HEK293 (cell line): ENCODE data around the gene PLOD3.

Experiments used
- KLF9 ChIP-seq: fragments of 450-650 bp; formaldehyde crosslinking; IDR thresholded peaks from 2 replicates; pipeline ENCODE4 v1.5.1; 2016; ENCODE audit warnings: missing biosample characterization, missing genetic modification characterization, low read depth
- ZBTB1 ChIP-seq: fragments of 450-650 bp; formaldehyde crosslinking; IDR thresholded peaks from 2 replicates; pipeline ENCODE4 v1.5.1; 2016; ENCODE audit warnings: missing biosample characterization, missing genetic modification characterization
- ZNF596 ChIP-seq: fragments of 450-650 bp; IDR thresholded peaks from 2 replicates; pipeline ENCODE4 v1.5.0; 2018; ENCODE audit warnings: missing biosample characterization, mild to moderate bottlenecking, missing genetic modification characterization, moderate library complexity
- ZNF777 ChIP-seq: fragments of 450-650 bp; formaldehyde crosslinking; IDR thresholded peaks from 2 replicates; pipeline ENCODE4 v1.5.1; 2017; ENCODE audit warnings: missing biosample characterization, missing genetic modification characterization, borderline replicate concordance
- TF ChIP-seq, protein P1 (sequence below): fragments of 450-650 bp; formaldehyde crosslinking; IDR thresholded peaks from 2 replicates; pipeline ENCODE4 v1.5.1; 2016; ENCODE audit warnings: missing biosample characterization, missing genetic modification characterization
- TF ChIP-seq, protein P2 (sequence below): fragments of 450-650 bp; formaldehyde crosslinking; optimal IDR thresholded peaks from 2 replicates; pipeline ENCODE3; 2016; ENCODE audit warnings: missing biosample characterization, mild to moderate bottlenecking, missing genetic modification characterization
- TF ChIP-seq, protein P3 (sequence below): fragments of 450-650 bp; formaldehyde crosslinking; IDR thresholded peaks from 2 replicates; pipeline ENCODE4 v1.5.1; 2016; ENCODE audit warnings: missing biosample characterization, missing genetic modification characterization
- TF ChIP-seq, protein P4 (sequence below): fragments of 450-650 bp; formaldehyde crosslinking; IDR thresholded peaks from 2 replicates; pipeline ENCODE4 v1.5.1; 2016; ENCODE audit warnings: missing biosample characterization, missing genetic modification characterization
- TF ChIP-seq, protein P5 (sequence below): sonication (generic); formaldehyde crosslinking; IDR thresholded peaks from 2 replicates; pipeline ENCODE4 v1.8.1; 2022; ENCODE audit warnings: mild to moderate bottlenecking, moderate library complexity, missing genetic modification reagents
- TF ChIP-seq, protein P6 (sequence below): fragments of 450-650 bp; formaldehyde crosslinking; IDR thresholded peaks from 2 replicates; pipeline ENCODE4 v1.5.1; 2016; ENCODE audit warnings: missing biosample characterization, missing genetic modification characterization
- TF ChIP-seq, protein P7 (sequence below): fragments of 450-650 bp; formaldehyde crosslinking; IDR thresholded peaks from 2 replicates; pipeline ENCODE4 v1.5.1; 2016; ENCODE audit warnings: missing biosample characterization, missing genetic modification characterization, low read depth
- TF ChIP-seq, protein P8 (sequence below): fragments of 450-650 bp; formaldehyde crosslinking; IDR thresholded peaks from 2 replicates; pipeline ENCODE4 v1.5.1; 2016; ENCODE audit warnings: missing biosample characterization, missing genetic modification characterization
- TF ChIP-seq, protein P9 (sequence below): fragments of 450-650 bp; IDR thresholded peaks from 2 replicates; pipeline ENCODE4 v1.5.1; 2018; ENCODE audit warnings: missing biosample characterization, missing genetic modification characterization

DNA sequence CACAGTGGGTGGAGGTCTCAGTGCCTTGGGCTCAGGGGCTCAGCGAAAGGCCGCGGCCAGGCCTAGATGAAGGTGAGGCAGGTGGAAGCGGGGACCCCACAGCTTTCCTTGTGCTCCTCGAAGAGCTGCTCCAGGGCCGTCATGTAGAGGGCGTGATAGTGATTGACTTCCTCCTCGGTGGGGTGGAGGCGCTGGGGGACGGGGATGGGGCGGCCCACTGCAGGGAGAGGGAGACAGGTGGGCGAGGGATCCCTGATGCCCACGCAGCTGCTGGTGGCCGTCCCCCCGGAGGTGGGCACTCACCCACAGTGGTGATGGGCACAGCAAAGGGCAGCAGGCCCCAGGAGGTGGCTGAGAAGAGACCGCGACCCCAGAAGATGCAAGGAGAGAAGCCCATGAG, 21.5 kb downstream of the PLOD3 start:
- TF ChIP-seq, protein P1, sequence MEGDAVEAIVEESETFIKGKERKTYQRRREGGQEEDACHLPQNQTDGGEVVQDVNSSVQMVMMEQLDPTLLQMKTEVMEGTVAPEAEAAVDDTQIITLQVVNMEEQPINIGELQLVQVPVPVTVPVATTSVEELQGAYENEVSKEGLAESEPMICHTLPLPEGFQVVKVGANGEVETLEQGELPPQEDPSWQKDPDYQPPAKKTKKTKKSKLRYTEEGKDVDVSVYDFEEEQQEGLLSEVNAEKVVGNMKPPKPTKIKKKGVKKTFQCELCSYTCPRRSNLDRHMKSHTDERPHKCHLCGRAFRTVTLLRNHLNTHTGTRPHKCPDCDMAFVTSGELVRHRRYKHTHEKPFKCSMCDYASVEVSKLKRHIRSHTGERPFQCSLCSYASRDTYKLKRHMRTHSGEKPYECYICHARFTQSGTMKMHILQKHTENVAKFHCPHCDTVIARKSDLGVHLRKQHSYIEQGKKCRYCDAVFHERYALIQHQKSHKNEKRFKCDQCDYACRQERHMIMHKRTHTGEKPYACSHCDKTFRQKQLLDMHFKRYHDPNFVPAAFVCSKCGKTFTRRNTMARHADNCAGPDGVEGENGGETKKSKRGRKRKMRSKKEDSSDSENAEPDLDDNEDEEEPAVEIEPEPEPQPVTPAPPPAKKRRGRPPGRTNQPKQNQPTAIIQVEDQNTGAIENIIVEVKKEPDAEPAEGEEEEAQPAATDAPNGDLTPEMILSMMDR (tag by site-specific recombination) = no peak
- TF ChIP-seq, protein P2, sequence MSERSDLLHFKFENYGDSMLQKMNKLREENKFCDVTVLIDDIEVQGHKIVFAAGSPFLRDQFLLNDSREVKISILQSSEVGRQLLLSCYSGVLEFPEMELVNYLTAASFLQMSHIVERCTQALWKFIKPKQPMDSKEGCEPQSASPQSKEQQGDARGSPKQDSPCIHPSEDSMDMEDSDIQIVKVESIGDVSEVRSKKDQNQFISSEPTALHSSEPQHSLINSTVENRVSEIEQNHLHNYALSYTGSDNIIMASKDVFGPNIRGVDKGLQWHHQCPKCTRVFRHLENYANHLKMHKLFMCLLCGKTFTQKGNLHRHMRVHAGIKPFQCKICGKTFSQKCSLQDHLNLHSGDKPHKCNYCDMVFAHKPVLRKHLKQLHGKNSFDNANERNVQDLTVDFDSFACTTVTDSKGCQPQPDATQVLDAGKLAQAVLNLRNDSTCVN (tag by site-specific recombination) = no peak
- TF ChIP-seq, protein P3, sequence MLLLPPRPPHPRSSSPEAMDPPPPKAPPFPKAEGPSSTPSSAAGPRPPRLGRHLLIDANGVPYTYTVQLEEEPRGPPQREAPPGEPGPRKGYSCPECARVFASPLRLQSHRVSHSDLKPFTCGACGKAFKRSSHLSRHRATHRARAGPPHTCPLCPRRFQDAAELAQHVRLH = no peak
- TF ChIP-seq, protein P4, sequence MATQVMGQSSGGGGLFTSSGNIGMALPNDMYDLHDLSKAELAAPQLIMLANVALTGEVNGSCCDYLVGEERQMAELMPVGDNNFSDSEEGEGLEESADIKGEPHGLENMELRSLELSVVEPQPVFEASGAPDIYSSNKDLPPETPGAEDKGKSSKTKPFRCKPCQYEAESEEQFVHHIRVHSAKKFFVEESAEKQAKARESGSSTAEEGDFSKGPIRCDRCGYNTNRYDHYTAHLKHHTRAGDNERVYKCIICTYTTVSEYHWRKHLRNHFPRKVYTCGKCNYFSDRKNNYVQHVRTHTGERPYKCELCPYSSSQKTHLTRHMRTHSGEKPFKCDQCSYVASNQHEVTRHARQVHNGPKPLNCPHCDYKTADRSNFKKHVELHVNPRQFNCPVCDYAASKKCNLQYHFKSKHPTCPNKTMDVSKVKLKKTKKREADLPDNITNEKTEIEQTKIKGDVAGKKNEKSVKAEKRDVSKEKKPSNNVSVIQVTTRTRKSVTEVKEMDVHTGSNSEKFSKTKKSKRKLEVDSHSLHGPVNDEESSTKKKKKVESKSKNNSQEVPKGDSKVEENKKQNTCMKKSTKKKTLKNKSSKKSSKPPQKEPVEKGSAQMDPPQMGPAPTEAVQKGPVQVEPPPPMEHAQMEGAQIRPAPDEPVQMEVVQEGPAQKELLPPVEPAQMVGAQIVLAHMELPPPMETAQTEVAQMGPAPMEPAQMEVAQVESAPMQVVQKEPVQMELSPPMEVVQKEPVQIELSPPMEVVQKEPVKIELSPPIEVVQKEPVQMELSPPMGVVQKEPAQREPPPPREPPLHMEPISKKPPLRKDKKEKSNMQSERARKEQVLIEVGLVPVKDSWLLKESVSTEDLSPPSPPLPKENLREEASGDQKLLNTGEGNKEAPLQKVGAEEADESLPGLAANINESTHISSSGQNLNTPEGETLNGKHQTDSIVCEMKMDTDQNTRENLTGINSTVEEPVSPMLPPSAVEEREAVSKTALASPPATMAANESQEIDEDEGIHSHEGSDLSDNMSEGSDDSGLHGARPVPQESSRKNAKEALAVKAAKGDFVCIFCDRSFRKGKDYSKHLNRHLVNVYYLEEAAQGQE = no peak
- TF ChIP-seq, protein P5, sequence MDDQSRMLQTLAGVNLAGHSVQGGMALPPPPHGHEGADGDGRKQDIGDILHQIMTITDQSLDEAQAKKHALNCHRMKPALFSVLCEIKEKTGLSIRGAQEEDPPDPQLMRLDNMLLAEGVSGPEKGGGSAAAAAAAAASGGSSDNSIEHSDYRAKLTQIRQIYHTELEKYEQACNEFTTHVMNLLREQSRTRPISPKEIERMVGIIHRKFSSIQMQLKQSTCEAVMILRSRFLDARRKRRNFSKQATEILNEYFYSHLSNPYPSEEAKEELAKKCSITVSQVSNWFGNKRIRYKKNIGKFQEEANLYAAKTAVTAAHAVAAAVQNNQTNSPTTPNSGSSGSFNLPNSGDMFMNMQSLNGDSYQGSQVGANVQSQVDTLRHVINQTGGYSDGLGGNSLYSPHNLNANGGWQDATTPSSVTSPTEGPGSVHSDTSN (CRISPR knock-in tag) = no peak
- TF ChIP-seq ZBTB1 (tag by site-specific recombination) (no peak), KLF9 (tag by site-specific recombination) (no peak), ZNF777 (tag by site-specific recombination) (no peak), ZNF596 (tag by site-specific recombination) (no peak)
- TF ChIP-seq, protein P6, sequence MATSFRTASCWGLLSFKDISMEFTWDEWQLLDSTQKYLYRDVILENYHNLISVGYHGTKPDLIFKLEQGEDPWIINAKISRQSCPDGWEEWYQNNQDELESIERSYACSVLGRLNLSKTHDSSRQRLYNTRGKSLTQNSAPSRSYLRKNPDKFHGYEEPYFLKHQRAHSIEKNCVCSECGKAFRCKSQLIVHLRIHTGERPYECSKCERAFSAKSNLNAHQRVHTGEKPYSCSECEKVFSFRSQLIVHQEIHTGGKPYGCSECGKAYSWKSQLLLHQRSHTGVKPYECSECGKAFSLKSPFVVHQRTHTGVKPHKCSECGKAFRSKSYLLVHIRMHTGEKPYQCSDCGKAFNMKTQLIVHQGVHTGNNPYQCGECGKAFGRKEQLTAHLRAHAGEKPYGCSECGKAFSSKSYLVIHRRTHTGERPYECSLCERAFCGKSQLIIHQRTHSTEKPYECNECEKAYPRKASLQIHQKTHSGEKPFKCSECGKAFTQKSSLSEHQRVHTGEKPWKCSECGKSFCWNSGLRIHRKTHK (tag by site-specific recombination) = no peak
- TF ChIP-seq, protein P7, sequence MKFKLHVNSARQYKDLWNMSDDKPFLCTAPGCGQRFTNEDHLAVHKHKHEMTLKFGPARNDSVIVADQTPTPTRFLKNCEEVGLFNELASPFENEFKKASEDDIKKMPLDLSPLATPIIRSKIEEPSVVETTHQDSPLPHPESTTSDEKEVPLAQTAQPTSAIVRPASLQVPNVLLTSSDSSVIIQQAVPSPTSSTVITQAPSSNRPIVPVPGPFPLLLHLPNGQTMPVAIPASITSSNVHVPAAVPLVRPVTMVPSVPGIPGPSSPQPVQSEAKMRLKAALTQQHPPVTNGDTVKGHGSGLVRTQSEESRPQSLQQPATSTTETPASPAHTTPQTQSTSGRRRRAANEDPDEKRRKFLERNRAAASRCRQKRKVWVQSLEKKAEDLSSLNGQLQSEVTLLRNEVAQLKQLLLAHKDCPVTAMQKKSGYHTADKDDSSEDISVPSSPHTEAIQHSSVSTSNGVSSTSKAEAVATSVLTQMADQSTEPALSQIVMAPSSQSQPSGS (tag by site-specific recombination) = no peak
- TF ChIP-seq, protein P8, sequence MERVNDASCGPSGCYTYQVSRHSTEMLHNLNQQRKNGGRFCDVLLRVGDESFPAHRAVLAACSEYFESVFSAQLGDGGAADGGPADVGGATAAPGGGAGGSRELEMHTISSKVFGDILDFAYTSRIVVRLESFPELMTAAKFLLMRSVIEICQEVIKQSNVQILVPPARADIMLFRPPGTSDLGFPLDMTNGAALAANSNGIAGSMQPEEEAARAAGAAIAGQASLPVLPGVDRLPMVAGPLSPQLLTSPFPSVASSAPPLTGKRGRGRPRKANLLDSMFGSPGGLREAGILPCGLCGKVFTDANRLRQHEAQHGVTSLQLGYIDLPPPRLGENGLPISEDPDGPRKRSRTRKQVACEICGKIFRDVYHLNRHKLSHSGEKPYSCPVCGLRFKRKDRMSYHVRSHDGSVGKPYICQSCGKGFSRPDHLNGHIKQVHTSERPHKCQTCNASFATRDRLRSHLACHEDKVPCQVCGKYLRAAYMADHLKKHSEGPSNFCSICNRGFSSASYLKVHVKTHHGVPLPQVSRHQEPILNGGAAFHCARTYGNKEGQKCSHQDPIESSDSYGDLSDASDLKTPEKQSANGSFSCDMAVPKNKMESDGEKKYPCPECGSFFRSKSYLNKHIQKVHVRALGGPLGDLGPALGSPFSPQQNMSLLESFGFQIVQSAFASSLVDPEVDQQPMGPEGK (tag by site-specific recombination) = no peak
- TF ChIP-seq, protein P9, sequence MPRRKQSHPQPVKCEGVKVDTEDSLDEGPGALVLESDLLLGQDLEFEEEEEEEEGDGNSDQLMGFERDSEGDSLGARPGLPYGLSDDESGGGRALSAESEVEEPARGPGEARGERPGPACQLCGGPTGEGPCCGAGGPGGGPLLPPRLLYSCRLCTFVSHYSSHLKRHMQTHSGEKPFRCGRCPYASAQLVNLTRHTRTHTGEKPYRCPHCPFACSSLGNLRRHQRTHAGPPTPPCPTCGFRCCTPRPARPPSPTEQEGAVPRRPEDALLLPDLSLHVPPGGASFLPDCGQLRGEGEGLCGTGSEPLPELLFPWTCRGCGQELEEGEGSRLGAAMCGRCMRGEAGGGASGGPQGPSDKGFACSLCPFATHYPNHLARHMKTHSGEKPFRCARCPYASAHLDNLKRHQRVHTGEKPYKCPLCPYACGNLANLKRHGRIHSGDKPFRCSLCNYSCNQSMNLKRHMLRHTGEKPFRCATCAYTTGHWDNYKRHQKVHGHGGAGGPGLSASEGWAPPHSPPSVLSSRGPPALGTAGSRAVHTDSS (tag by site-specific recombination) = no peak
